Liver (tissue), 9 donors: ENCODE data around the gene NDUFV2. TPM values are rescaled to one million over a fixed set of nuclear protein-coding genes. Genes with fewer than 3 reads are reported as not detected.

Experiments
- DNase-seq: peaks from one replicate; pipeline ENCODE4 v3.0.0-alpha.2; 2017; ENCODE audit warnings: low spot score
- H3K27ac ChIP-seq, 2 donors: one replicate each; pipeline ENCODE4 v1.7.0; 2013; ENCODE audit warnings: inconsistent platforms in 2 of 2, low read length in 2 of 2, control low read depth in 1 of 2, low read depth in 1 of 2, mild to moderate bottlenecking in 1 of 2
- H3K27me3 ChIP-seq, 4 donors: one replicate each; pipeline versions ENCODE4 v1.6.1 to v1.7.0; 2013; ENCODE audit warnings: low read length in 3 of 4, inconsistent platforms in 1 of 4, mild to moderate bottlenecking in 1 of 4, moderate library complexity in 1 of 4; ENCODE audit not compliant: control insufficient read depth in 4 of 4, insufficient read depth in 4 of 4
- H3K36me3 ChIP-seq, 4 donors: one replicate each; pipeline versions ENCODE4 v1.6.1 to v1.7.0; 2013; ENCODE audit warnings: low read length in 3 of 4, mild to moderate bottlenecking in 3 of 4, low read depth in 1 of 4, moderate library complexity in 1 of 4; ENCODE audit not compliant: control insufficient read depth in 4 of 4, insufficient read depth in 3 of 4
- H3K4me1 ChIP-seq, 4 donors: one replicate each; pipeline versions ENCODE4 v1.6.1 to v1.7.0; 2013; ENCODE audit warnings: low read length in 3 of 4, mild to moderate bottlenecking in 3 of 4, moderate library complexity in 1 of 4; ENCODE audit not compliant: control insufficient read depth in 4 of 4, insufficient read depth in 4 of 4
- H3K4me3 ChIP-seq, 3 donors: one replicate each; pipeline versions ENCODE4 v1.6.1 to v1.7.0; 2013; ENCODE audit warnings: low read length in 3 of 3, control low read depth in 1 of 3, low read depth in 1 of 3, mild to moderate bottlenecking in 1 of 3
- H3K9ac ChIP-seq, 2 donors: one replicate each; pipeline ENCODE4 v1.7.0; 2013; ENCODE audit warnings: low read length in 2 of 2, mild to moderate bottlenecking in 2 of 2, moderate library complexity in 2 of 2, control low read depth in 1 of 2, low read depth in 1 of 2
- H3K9me3 ChIP-seq, 4 donors: one replicate each; pipeline versions ENCODE4 v1.6.1 to v1.7.0; 2013; ENCODE audit warnings: low read length in 3 of 4; ENCODE audit not compliant: control insufficient read depth in 4 of 4
- ATF3 ChIP-seq: IDR thresholded peaks from 2 replicates; pipeline ENCODE4 v1.6.1; 2016; ENCODE audit warnings: antibody characterized with exemption
- CTCF ChIP-seq: fragments of 150-350 bp; IDR thresholded peaks from 2 replicates; pipeline ENCODE4 v1.5.1; 2017; ENCODE audit warnings: improper control_type of control experiment, low read depth, low read length; ENCODE audit not compliant: missing input control
- EGR1 ChIP-seq, 2 donors: IDR thresholded peaks; 2 replicates each; pipeline ENCODE4 v1.6.1; 2016 to 2018; ENCODE audit warnings: antibody characterized with exemption in 2 of 2, low read depth in 2 of 2
- FOXA1 ChIP-seq: IDR thresholded peaks from 2 replicates; pipeline ENCODE4 v1.6.1; 2016; ENCODE audit warnings: antibody characterized with exemption
- FOXA2 ChIP-seq: IDR thresholded peaks from 2 replicates; pipeline ENCODE4 v1.6.1; 2016; ENCODE audit warnings: antibody characterized with exemption
- GABPA ChIP-seq, 2 donors: IDR thresholded peaks in 1 of 2; conservative IDR thresholded peaks in 1 of 2; 2 replicates each; pipeline ENCODE4 v1.6.1; 2016; ENCODE audit warnings: antibody characterized with exemption in 2 of 2, mild to moderate bottlenecking in 1 of 2, moderate library complexity in 1 of 2
- HNF4A ChIP-seq, 2 donors: conservative IDR thresholded peaks; 2 replicates each; pipeline ENCODE4 v1.6.1; 2016; ENCODE audit warnings: antibody characterized with exemption in 2 of 2, mild to moderate bottlenecking in 2 of 2
- HNF4G ChIP-seq: IDR thresholded peaks from 2 replicates; pipeline ENCODE4 v1.6.1; 2016; ENCODE audit warnings: antibody characterized with exemption
- MAX ChIP-seq: IDR thresholded peaks from 2 replicates; pipeline ENCODE4 v1.6.1; 2016; ENCODE audit warnings: antibody characterized with exemption
- NR2F2 ChIP-seq: IDR thresholded peaks from 2 replicates; pipeline ENCODE4 v1.6.1; 2016; ENCODE audit warnings: antibody characterized with exemption
- RAD21 ChIP-seq, 2 donors: IDR thresholded peaks; 2 replicates each; pipeline ENCODE4 v1.6.1; 2016; ENCODE audit warnings: antibody characterized with exemption in 2 of 2, mild to moderate bottlenecking in 2 of 2
- RXRA ChIP-seq, 2 donors: IDR thresholded peaks; 2 replicates each; pipeline ENCODE4 v1.6.1; 2017 to 2018; ENCODE audit warnings: antibody characterized with exemption in 2 of 2, mild to moderate bottlenecking in 1 of 2
- TAF1 ChIP-seq: conservative IDR thresholded peaks from 2 replicates; pipeline ENCODE4 v1.6.1; 2016; ENCODE audit warnings: antibody characterized with exemption, mild to moderate bottlenecking
- YY1 ChIP-seq: IDR thresholded peaks from 2 replicates; pipeline ENCODE4 v1.6.1; 2016; ENCODE audit warnings: antibody characterized with exemption, mild to moderate bottlenecking
- ZBTB33 ChIP-seq: IDR thresholded peaks from 2 replicates; pipeline ENCODE4 v1.6.1; 2016; ENCODE audit warnings: antibody characterized with exemption
- WGBS: extraction: QIAGEN DNeasy Blood & Tissue Kit; methylation state at CpG from one replicate; pipeline ENCODE4 v1.1.7; 2013; 5-methylcytosine and 5-hydroxymethylcytosine counted together
- polyA plus RNA-seq, 2 donors: library from polyadenylated mRNA; stranded (reverse) in 1 of 2; unstranded in 1 of 2; fragments of 200-250 nt in 1 of 2; fragments of >200 nt in 1 of 2; fragmentation: Nextera tagmentation in 1 of 2; extraction: Ambion mirVana in 1 of 2; gene quantifications; one replicate each; pipeline versions ENCODE4 v1.2.1 to v1.2.3, GENCODE V29; 2013 to 2015
- total RNA-seq, 2 donors: library from RNA; depleted of rRNA; stranded (reverse); fragments of >200 nt; gene quantifications; one replicate each; pipeline ENCODE4 v1.2.3, GENCODE V29; 2014
- donor health status: healthy.
- donor health status: healthy.
- donor health status: healthy.
- donor health status: healthy.
- donor health status: healthy.

NDUFV2 gene
- total and polyA plus RNA-seq, 4 donors = 74.5 to 415 (median 185) TPM

GRCh38 chr18:9156604-9157249, 54.2 kb downstream of the NDUFV2 start (continued):
- TF ChIP-seq CTCF (no peak), RXRA (IDR thresholded peaks at IDR 0.05) (no peak), ATF3 (no peak), YY1 (no peak), HNF4G (no peak)

GRCh38 chr18:9157806-9158205, 55.3 kb downstream of the NDUFV2 start:
- WGBS = 38% methylated on average over 2 of the region's 2 CpGs
- peaks cover 0 to 13% (median 5%) of the 10 kb centered on the region in 4 donors for H3K4me1 ChIP-seq
- no peaks in the 10 kb centered on the region for H3K27me3 ChIP-seq
- TF ChIP-seq RAD21 (IDR thresholded peaks at IDR 0.05) = no peak
- TF ChIP-seq MAX = no peak
- no peak for TF ChIP-seq ZBTB33
- no peak for TF ChIP-seq ATF3
- TF ChIP-seq FOXA1 = no peak
- TF ChIP-seq FOXA2 = no peak
- no peak for TF ChIP-seq HNF4A (conservative IDR thresholded peaks at IDR 0.05)
- TF ChIP-seq EGR1 (IDR thresholded peaks at IDR 0.05; ENCODE audit: low read depth in 2 of 2) = no peak
- no peak for TF ChIP-seq TAF1
- no peak for TF ChIP-seq CTCF
- no peak for TF ChIP-seq YY1
- TF ChIP-seq GABPA (IDR thresholded peaks at IDR 0.05 in 1 of 2, conservative IDR thresholded peaks at IDR 0.05 in 1 of 2) = no peak
- TF ChIP-seq NR2F2 = no peak
- TF ChIP-seq RXRA (IDR thresholded peaks at IDR 0.05) = no peak
- DNase-seq = no peak
- H3K27ac ChIP-seq = no peak overlapping the region
- H3K36me3 ChIP-seq = no peaks in the 10 kb centered on the region
- no peak overlapping the region for H3K9ac ChIP-seq
- H3K9me3 ChIP-seq = no peaks in the 10 kb centered on the region
- no peak overlapping the region for H3K4me3 ChIP-seq
